A375 (cell line): Measurements from ENCODE around the gene PPP4R3C. TPM values are rescaled to one million over a fixed set of nuclear protein-coding genes. Genes with fewer than 3 reads are reported as not detected.

Source experiments
- total RNA-seq: library from RNA; depleted of rRNA; stranded (reverse); fragments of >200 nt; shearing (Covaris generic); gene quantifications from 2 replicates; pipeline ENCODE4 v1.2.3, GENCODE V29; 2014; rRNA removed

The PPP4R3C gene
- total RNA-seq, result 0.24 TPM in 1 of 2 replicates, not detected in the other

DNA sequence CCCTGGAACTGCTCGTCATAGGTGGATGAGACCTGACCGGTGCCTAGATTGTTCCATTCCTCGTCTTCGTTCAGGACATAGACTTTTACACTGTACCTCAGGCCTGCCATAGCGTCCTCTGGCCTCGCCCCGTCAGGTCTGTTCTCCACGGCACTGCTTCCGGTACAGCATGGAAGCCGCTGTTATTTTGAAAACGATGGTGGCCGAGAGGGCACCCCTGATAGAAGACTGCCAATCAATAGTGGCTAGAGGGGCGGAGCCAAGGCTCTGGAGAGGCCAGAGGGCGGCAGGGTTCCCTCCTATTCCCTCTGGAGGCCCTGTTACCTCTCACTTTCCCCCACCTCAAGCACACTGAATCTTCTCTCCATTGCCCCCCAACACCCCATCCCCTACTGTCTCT, at the start of gene PPP4R3C:
Gene PPP4R3C, minus strand, starts transcription at position 155 of the 400 bp plus-strand sequence. Its CDS starts 45 bp downstream, at position 110.

Other genes starting within 250 kb of the PPP4R3C start
- 0.05 TPM in 1 of 2 replicates, not detected in the other for gene DCAF8L2, start 127.0 kb upstream of the PPP4R3C start, total RNA-seq